ENCODE data around the gene CDH13.

Gene CDH13

DNA sequence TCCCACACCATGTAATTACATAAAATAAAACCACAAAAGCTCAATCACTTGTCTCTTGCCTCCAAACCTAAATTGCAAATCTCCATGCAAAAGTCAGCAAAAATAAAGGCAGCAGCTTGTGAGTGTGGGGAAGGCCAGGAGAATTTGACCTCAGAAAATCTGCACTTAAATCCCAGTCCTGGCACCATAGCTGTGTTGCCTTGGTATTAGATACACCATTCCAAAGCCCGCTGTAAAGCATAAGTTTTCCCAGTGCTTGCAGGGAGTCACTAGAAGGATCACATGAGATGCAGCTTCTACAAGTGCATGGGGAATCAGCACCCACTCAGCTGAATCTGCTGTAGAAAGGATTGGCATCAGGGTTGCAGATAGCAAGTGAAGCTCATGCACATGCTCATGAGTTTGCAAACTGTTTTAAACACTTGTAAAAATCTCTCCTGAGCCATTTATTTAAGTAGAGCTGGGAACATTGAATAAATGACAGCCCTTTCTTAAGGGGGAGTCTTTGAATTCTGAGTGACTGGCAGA lies 686.0 kb downstream of the CDH13 start:
- no peak for TF ChIP-seq CTCF (IDR thresholded peaks at IDR 0.05; ENCODE audit: control insufficient read depth, extremely low read depth, insufficient read depth)
- H3K4me3 ChIP-seq (ENCODE audit: low read depth, low read length) = no peak overlapping the region
- no peak for DNase-seq (ENCODE audit: low read depth)

GRCh38 chr16:83315271-83315670 lies 688.5 kb downstream of the CDH13 start:
- no peak overlapping the region for H3K4me3 ChIP-seq (ENCODE audit: low read depth, low read length)
- no peak for TF ChIP-seq CTCF (IDR thresholded peaks at IDR 0.05; ENCODE audit: control insufficient read depth, extremely low read depth, insufficient read depth)
- no peak for DNase-seq (ENCODE audit: low read depth)

DNA sequence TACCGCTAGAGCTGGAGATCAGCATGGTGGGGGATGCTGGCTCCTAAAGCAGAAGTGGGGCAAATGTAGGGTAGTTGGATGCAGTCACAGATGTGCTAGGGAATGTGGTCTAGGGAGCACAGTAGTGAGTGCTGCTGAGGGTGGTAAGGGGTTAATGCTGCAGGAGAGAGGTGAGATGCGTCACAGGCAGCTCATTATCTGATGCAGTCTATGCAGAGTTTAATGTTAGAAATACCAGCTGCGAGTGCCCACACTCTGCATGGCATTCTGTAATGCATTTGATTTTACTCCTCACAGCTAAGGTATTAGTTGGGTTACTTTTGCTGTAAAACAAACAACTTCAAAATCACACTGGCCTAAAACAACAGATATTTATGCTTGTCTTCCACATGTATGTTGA lies 689.7 kb downstream of the CDH13 start:
- H3K4me3 ChIP-seq (ENCODE audit: low read depth, low read length) = no peak overlapping the region
- no peak for TF ChIP-seq CTCF (IDR thresholded peaks at IDR 0.05; ENCODE audit: control insufficient read depth, extremely low read depth, insufficient read depth)
- DNase-seq (ENCODE audit: low read depth) = no peak

GRCh38 chr16:83318390-83318789 lies 691.6 kb downstream of the CDH13 start:
- H3K4me3 ChIP-seq (ENCODE audit: low read depth, low read length) = no peak overlapping the region
- no peak for TF ChIP-seq CTCF (IDR thresholded peaks at IDR 0.05; ENCODE audit: control insufficient read depth, extremely low read depth, insufficient read depth)
- DNase-seq (ENCODE audit: low read depth) = no peak

- DNase-seq (ENCODE audit: low read depth) = no peak
- H3K4me3 ChIP-seq (ENCODE audit: low read depth, low read length) = no peak overlapping the region
- TF ChIP-seq CTCF (IDR thresholded peaks at IDR 0.05; ENCODE audit: control insufficient read depth, extremely low read depth, insufficient read depth) = no peak
Measured at GRCh38 chr16:83328936-83329335, 702.2 kb downstream of the CDH13 start.

DNA sequence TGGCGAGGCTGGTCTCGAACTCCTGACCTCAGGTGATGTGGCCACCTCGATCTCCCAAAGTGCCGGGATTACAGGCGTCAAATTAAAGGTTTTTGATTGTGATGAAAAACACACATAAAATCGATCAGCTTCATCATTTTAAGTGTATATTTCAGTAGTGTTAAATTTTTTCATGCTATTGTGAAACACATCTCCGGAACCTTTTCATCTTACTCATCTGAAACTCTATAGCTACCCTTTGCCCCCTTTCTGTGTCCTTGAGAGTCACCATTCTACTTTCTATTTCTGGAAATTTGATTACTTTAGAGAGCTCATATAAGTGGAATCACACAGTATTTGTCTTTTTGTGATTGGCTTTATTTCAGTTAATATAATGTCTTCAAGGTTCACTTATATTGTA lies 702.7 kb downstream of the CDH13 start:
- no peak for DNase-seq (ENCODE audit: low read depth)
- no peak for TF ChIP-seq CTCF (IDR thresholded peaks at IDR 0.05; ENCODE audit: control insufficient read depth, extremely low read depth, insufficient read depth)
- H3K4me3 ChIP-seq (ENCODE audit: low read depth, low read length) = no peak overlapping the region

DNA sequence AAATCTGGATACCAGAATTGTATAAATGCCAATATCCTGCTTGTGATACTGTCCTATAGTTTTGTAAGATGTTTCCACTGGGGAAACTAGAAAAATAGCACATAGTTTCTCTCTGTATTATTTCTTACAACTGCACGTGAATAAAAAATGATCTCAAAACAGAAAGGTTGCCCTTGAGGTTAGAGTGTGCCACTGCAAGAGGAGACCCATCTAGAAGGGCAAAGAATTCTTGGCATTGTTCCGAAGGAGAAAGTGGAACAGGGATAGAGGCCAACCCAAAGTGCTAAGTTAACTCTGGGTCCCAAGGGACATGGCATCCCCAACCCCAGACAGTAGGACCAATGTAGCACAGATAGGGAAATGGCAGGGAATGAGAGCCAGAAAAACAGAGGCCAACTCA lies 703.5 kb downstream of the CDH13 start:
- no peak for DNase-seq (ENCODE audit: low read depth)
- H3K4me3 ChIP-seq (ENCODE audit: low read depth, low read length) = no peak overlapping the region
- TF ChIP-seq CTCF (IDR thresholded peaks at IDR 0.05; ENCODE audit: control insufficient read depth, extremely low read depth, insufficient read depth) = no peak

All from LNCaP clone FGC (cell line).